SK-MEL-5 (cell line): ENCODE results near the gene SPHKAP. TPM values are rescaled to one million over a fixed set of nuclear protein-coding genes. Genes with fewer than 3 reads are reported as not detected.
"Not testable (repeated sequence)": the region's sequence is repeated elsewhere in the genome, so short reads cannot be mapped to it uniquely, and the experiment has no call there.

Experiments
- DNase-seq: peaks from one replicate; pipeline ENCODE4 v3.0.0-alpha.2; 2016; ENCODE audit warnings: low read depth, low spot score
- in situ Hi-C: cut with HindIII; loops from 2 replicates; pipeline ENCODE4 v1.10.0; 2016; ENCODE audit warnings: low sequenced_read_pairs, high pct_unique_total_duplicates, low pct_unique_long_range_greater_than_20kb
- polyA plus RNA-seq, 2 experiments: library from polyadenylated mRNA; depleted of rRNA; stranded (reverse); fragments of >200 nt; gene quantifications; 2 replicates each; pipeline ENCODE4 v1.2.3, GENCODE V29; 2015
- total RNA-seq: library from RNA; depleted of rRNA; stranded (reverse); fragments of >200 nt; shearing (Covaris generic); gene quantifications from 2 replicates; pipeline ENCODE4 v1.2.3, GENCODE V29; 2014; rRNA removed

Gene SPHKAP, protein sequence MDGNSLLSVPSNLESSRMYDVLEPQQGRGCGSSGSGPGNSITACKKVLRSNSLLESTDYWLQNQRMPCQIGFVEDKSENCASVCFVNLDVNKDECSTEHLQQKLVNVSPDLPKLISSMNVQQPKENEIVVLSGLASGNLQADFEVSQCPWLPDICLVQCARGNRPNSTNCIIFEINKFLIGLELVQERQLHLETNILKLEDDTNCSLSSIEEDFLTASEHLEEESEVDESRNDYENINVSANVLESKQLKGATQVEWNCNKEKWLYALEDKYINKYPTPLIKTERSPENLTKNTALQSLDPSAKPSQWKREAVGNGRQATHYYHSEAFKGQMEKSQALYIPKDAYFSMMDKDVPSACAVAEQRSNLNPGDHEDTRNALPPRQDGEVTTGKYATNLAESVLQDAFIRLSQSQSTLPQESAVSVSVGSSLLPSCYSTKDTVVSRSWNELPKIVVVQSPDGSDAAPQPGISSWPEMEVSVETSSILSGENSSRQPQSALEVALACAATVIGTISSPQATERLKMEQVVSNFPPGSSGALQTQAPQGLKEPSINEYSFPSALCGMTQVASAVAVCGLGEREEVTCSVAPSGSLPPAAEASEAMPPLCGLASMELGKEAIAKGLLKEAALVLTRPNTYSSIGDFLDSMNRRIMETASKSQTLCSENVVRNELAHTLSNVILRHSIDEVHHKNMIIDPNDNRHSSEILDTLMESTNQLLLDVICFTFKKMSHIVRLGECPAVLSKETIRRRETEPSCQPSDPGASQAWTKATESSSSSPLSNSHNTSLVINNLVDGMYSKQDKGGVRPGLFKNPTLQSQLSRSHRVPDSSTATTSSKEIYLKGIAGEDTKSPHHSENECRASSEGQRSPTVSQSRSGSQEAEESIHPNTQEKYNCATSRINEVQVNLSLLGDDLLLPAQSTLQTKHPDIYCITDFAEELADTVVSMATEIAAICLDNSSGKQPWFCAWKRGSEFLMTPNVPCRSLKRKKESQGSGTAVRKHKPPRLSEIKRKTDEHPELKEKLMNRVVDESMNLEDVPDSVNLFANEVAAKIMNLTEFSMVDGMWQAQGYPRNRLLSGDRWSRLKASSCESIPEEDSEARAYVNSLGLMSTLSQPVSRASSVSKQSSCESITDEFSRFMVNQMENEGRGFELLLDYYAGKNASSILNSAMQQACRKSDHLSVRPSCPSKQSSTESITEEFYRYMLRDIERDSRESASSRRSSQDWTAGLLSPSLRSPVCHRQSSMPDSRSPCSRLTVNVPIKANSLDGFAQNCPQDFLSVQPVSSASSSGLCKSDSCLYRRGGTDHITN (N-terminal part only)
- total RNA-seq: not detected in 2 replicates
- polyA plus RNA-seq (2015; cell fraction: cytosol; rRNA removed): not detected in 2 replicates
- not detected in 2 replicates for polyA plus RNA-seq (2015; cell fraction: nucleus; rRNA removed)

DNA sequence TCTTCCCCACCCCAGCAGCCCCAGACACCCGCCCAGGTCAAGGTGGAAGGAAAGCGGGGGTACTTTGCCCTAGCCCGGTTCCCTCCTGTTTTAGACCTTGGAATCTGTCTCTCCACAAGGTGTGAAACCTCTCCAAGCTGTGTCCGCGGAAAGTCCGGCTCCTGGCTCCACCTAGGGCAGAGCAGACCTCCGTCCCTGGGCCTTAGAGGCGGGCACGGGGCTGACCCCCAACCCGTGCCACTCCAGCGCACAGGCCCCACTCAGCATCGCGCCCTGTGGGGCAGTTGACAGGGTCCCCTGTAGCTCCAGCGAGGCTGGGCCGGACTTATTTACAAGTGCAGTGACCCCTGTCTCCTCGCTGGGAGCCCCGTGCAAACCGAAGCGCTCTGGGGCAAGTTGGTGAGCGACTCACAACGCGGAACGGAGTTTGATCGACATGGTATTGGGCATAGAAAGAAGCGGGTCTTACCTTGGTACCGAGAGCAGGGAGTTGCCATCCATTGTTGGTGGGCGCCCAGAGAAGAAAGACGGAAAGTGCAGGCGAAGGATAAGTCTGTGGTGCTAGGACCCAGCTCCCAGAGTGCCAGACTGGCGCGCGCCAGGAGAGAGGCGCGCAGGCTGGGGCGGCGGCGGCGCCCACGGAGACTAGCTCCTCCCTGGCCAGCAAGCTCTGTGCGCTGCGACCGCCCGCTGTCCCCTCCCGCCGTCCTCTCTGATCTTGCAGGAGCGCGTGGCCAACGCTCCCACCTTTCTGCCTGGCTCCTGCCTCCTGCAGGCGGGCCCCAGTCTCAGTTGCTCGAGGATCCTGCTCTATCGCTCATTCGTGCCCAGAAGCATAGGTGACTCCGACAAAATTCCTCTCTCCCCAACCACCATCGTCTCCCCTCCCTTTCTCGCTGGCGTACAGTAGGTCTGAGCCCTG lies at the start of gene SPHKAP:
SPHKAP (minus strand) TSS at position 590 of the 922 bp plus-strand sequence; CDS start at position 501, 89 bp downstream.
- in situ Hi-C loops: no loop called here
- no peak for DNase-seq

DNA sequence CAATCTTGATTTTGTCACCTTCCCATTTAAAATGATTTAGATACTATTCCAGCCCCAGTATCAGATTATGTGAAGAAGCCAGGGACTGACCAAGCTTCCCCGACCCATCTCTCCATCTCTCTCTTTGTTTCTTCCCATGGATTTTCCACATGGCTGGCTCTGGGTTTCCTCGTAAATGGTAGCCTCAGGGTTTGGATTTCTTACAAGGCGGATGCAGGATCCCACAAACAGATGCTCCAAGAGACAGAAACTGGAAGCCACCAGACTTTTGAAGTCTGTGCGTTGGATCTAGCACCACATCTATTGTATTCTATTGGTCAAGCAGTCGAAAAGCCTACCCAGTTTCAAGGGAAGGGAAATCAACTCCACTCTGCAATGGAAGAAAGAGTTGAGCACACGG lies 46.0 kb upstream of the SPHKAP start:
- in situ Hi-C loops: no loop called here
- no peak for DNase-seq

DNA sequence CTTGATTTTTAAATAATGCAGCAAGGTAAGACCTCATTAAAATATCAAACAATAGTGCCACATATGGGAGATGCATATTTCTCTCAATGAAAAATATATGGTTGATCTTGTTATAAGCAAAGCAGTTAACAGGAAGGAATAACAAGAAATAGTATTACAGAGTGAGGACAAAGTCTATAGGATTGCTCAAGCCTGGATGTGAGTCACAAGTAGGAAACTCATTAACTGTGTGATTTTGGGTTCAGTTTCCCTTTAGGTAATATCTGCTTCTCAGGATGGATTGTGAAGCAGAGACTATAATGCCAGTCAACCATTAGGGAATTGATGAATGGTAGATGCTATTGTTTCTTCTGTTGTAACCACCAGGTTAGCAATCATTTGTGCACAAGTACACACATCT lies 42.9 kb upstream of the SPHKAP start:
- no peak for DNase-seq
- in situ Hi-C loops: no loop called here

DNA sequence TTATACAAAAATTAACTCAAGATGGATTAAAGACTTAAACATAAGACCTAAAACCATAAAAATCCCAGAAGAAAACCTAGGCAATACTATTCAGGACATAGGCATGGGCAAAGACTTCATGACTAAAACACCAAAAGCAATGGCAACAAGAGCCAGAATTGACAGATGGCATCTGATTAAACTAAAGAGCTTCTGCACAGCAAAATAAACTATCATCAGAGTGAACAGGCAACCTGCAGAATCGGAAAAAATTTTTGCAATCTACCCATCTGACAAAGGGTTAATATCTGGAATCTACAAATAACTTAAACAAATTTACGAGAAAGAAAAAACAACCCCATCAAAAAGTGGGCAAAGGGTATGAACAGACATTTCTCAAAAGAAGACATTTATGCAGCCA lies 37.1 kb upstream of the SPHKAP start:
- in situ Hi-C loops, DNase-seq: not testable (repeated sequence)

DNA sequence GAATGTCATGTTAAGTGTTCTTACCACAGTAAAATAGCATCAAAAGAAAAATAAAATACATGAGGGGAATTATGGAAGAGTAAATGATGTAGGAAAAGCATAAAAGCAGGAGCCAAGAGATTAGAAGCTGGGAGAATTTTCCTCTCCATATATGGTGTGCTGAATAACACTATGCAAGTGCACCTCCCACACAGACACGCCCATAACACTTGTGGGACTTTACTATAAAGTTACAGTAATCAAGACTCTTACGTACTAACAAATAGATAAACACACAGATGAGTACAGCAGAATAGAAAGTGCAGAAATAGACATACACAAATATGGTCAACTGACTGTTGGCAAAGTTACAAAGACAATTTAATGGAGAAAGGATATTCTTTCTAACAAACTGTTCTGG lies 16.0 kb upstream of the SPHKAP start:
- no peak for DNase-seq
- in situ Hi-C loops: no loop called here

DNA sequence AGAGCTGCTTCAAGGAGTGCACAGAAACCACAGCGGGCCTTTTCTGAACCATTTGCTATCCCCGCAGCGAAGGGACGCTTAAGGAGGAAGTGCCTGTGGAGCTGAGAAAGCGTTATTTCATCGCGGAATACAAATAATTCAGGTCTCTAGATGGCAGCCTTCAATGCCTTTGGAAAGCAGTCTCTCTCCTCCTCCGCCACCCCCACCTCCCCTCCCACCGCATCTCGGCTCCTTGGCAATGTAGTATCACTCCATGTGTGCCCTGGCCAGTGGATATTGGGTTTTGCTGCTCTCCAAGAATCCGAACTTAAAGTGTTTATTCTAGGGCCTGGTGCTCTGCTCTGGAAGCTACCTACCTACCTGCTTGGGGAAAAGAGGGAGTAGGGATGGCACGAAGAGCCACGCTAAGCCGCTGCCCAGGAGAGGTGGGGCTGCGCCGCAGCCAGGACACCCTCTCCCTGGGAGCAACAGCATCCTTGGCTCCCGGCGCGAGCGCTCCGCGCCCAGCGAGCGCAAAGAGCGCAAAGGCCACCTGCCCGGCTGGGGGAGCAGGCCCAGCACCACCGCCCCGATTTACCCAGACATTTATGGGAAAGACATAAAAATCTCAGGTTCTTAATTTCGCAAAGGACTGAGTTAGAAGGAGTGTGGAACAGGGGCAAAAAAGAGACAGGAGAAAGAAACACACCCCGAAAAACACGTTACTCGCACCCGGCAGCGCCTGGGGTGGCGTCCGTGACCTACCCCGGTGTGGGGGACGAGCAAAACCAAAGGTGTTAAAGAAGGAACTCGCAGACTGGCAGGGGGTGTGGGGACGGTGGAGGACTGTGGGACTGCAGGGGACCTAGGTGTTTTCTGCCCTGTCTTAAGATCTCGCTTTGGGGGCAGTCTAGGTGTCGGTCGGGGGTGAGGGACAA lies 1.0 kb downstream of the SPHKAP start:
- in situ Hi-C loops: no loop called here
- peak; percentile 8 for DNase-seq

DNA sequence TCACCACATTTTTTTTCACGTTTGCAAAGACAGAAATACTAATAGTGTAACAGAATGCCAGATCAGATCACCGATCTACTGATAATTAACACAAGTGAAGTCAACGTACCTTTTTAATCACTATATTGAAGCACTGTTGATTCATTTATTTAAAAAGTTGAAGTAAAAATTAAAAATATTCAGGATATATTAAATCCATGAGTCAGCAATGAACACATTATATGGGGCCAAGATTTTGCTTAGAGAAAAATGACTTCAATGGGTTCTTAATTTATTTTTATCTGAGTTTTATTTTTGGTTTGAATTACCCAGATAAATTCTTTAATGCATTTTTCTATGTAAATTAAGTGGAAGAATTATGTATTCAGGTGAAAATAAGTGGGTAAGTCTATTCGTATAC lies 14.2 kb downstream of the SPHKAP start:
- in situ Hi-C loops: no loop called here
- DNase-seq: no peak

DNA sequence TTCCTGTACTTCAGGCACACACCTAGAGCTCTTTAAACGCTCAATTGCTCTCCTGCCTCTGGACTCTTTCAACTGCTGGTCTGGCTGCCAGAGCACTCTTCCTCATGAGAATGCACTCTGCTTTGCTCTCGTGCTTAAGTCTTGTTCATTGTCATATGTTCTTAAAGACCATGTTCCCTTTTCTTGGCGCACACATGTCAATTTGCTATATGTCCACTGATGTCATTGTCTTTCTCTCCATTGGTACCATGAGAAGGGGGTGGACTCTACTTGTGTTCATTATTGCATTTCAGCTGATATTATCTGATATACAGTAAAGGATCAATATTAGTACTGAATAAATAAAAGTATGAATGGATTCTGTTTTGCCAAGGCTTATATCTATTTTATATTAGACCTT lies 16.8 kb downstream of the SPHKAP start:
- in situ Hi-C loops: no loop called here
- DNase-seq: no peak

DNA sequence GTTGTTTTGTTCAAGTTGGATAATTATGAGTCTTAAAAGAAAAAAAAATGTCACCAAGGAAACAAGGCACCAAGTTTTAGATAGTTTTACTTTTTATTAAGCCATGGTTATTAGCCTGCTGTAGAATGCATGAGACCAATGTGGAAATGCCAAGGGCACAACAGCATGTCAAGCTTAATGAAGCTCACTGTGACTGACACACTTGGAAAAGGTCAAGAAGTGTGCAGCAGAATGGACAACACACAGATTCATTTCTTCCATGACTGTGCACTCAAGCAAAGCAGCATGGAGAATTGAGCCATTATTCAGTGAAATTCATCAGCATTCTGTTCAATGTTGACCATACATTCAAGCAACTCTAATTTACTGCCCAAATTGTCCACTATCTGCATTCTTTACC lies 23.6 kb downstream of the SPHKAP start:
- DNase-seq: no peak
- in situ Hi-C loops: no loop called here

DNA sequence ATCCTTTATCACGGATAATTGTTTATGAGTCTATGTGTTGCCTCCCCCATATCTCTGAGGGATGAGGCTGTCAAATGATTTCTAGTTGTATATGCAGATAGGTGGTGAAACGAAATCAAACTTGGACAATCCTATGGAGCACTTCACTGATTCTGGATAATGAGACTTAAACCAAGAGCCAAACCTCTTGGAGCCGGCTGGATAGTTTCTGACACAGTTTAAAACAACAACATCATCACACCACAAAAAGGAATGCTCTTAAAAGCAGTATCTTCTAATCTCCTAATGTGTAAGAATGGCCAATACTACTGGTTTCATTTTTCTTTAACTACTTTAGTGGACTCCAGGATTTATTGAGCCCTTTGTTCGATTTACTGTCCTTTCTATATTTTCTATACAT lies 36.5 kb downstream of the SPHKAP start:
- in situ Hi-C loops: no loop called here
- DNase-seq: no peak

DNA sequence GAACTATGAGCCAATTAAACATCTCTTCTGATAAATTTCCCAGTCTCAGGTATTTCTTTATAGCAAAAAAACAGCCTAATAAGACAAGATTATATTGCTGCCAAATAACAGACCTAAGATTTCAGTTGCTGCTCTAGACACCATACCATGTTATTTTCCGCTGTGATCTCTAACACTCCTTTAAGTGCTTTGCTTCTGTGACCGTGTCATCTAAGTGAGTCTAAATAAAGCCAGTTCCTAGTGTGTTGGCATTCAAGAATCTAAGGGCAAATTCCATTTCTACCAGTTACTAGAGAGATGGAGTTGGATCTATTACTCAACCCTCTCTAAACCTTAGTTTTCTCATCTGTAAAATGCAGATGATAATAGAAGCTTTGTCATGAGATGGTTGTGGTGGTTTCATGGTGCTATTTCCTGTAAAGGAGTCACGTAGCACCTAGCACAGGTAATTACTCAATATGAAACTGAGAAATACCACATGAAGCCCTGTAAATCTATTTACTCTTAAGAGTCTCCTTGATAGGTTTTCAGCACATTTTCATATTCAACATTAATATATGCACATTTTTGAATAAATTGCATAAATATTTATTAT lies 40.5 kb downstream of the SPHKAP start:
- in situ Hi-C loops: no loop called here
- DNase-seq: no peak

DNA sequence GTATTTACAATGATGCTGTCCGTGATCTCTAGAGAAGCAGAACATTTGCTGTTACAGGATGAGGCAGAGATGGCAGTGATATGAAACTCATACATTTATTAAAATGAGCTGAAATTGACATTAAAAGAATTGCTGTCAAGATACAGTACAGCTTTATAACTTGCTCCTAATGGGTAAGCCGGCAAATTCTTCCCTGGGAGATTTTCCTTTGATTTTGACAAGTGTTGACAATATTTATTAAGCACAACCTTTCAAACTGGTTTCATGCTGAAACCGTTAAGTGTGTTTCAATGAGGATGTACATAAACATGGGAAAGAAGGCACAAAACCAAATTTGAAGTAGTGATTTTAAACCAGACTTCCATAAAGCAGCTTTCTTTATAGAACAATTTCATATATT lies 45.5 kb downstream of the SPHKAP start:
- in situ Hi-C loops: no loop called here
- DNase-seq: no peak

DNA sequence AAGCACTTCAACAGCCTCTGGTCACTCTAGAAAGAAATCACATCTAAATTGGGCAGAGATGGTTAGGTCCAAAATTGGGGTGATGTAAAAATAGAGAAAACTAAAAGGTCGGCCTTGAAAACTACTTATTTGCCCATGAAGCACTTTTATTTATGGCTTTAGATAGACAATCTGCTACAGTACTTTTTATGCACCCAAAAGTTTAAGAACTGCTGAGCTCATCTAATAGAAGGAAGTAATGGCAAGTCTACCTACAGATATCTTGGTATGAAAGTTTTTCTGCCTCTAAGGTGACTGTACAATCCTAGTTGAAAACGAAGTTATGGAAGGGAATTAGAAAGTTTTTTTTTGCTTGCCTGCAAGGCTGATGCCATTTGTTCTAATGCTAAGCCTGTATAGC lies 46.2 kb downstream of the SPHKAP start:
- in situ Hi-C loops: no loop called here
- DNase-seq: no peak

DNA sequence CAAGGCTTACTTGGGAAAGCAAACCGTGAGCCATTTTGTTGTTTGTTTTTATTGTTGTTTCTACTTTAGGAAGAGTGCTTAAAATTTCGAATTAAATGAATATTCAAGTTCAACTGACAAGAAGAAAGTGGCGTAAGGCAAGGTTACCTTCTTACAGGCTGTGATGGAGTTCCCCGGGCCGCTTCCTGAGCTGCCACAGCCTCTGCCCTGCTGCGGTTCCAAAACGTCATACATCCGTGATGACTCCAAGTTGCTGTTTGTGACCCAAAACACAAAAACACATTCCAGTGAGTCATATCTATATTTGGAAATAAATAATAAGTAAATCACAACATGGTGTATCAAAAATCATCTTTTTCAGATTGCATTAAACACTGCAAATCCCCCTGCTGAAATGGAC lies 49.7 kb downstream of the SPHKAP start:
- DNase-seq: no peak
- in situ Hi-C loops: no loop called here

DNA sequence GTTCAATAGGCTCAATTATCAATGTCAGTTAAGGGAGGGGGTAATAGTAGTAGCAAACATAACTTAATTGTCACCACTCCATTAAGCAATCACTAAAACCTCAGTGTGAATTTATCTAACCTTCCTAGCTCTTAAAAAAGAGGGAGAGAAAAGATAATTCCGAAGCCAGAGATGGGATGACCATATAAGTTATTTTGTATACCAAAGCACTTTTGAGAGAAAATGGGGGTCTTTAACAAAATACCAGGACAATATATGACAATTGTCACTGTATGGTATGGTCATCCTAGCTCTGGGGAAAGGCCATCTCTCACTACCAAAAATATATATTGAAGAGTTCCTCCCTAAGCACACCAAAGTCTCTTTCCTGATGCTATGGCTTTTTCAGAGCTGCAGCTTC lies 55.1 kb downstream of the SPHKAP start:
- no peak for DNase-seq
- in situ Hi-C loops: no loop called here

DNA sequence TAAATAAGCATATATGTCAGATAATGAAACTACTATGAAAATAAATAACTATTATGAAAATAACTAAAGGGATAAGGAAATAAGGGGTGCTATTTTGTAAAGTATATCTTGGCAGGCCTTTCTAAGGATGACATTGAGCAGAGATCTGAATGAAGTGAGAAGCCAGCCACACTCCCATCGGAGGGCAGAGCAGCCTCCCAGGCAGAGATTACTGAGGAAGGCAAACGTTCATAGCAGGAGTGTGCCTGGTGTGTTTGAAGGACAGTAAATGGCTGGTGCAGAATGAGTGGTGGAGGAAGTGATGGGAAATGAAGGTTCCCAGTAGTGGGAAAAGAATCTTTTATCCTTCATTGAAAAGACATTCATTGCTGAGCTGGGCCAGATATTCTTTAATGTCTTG lies 62.5 kb downstream of the SPHKAP start:
- DNase-seq: no peak
- in situ Hi-C loops: no loop called here
